HEK293 (cell line): ENCODE data around the gene ACAP1.

Source experiments
- BCL11B ChIP-seq: fragments of 450-650 bp; formaldehyde crosslinking; IDR thresholded peaks from 2 replicates; pipeline ENCODE4 v1.5.1; 2016; ENCODE audit warnings: low read depth, missing biosample characterization, missing genetic modification characterization
- GLIS1 ChIP-seq: fragments of 450-650 bp; formaldehyde crosslinking; IDR thresholded peaks from 2 replicates; pipeline ENCODE4 v1.5.1; 2016; ENCODE audit warnings: missing biosample characterization, missing genetic modification characterization
- KLF16 ChIP-seq: fragments of 450-650 bp; formaldehyde crosslinking; IDR thresholded peaks from 2 replicates; pipeline ENCODE4 v1.5.1; 2017; ENCODE audit warnings: missing biosample characterization, missing genetic modification characterization
- MYNN ChIP-seq: fragments of 450-650 bp; formaldehyde crosslinking; IDR thresholded peaks from 2 replicates; pipeline ENCODE4 v1.5.1; 2016; ENCODE audit warnings: missing biosample characterization, missing genetic modification characterization, borderline replicate concordance
- OSR2 ChIP-seq: fragments of 450-650 bp; formaldehyde crosslinking; IDR thresholded peaks from 2 replicates; pipeline ENCODE4 v1.5.1; 2016; ENCODE audit warnings: missing biosample characterization, missing genetic modification characterization
- SCRT2 ChIP-seq: fragments of 450-650 bp; formaldehyde crosslinking; IDR thresholded peaks from 2 replicates; pipeline ENCODE4 v1.5.1; 2016; ENCODE audit warnings: missing biosample characterization, missing genetic modification characterization
- ZBTB48 ChIP-seq: fragments of 450-650 bp; formaldehyde crosslinking; IDR thresholded peaks from 2 replicates; pipeline ENCODE4 v1.5.1; 2016; ENCODE audit warnings: missing biosample characterization, missing genetic modification characterization
- ZNF121 ChIP-seq: fragments of 450-650 bp; formaldehyde crosslinking; IDR thresholded peaks from 2 replicates; pipeline ENCODE4 v1.5.1; 2016; ENCODE audit warnings: missing biosample characterization, missing genetic modification characterization
- ZNF133 ChIP-seq: fragments of 450-650 bp; formaldehyde crosslinking; IDR thresholded peaks from 2 replicates; pipeline ENCODE4 v1.5.1; 2016; ENCODE audit warnings: missing biosample characterization, missing genetic modification characterization
- ZNF146 ChIP-seq: fragments of 450-650 bp; formaldehyde crosslinking; IDR thresholded peaks from 2 replicates; pipeline ENCODE4 v1.5.1; 2016; ENCODE audit warnings: missing biosample characterization, missing genetic modification characterization
- ZNF174 ChIP-seq: fragments of 450-650 bp; formaldehyde crosslinking; IDR thresholded peaks from 2 replicates; pipeline ENCODE4 v1.5.0; 2017; ENCODE audit warnings: missing biosample characterization, mild to moderate bottlenecking, missing genetic modification characterization
- ZNF311 ChIP-seq: fragments of 450-650 bp; formaldehyde crosslinking; IDR thresholded peaks from 2 replicates; pipeline ENCODE4 v1.5.1; 2017; ENCODE audit warnings: missing biosample characterization, missing genetic modification characterization, borderline replicate concordance
- ZNF394 ChIP-seq: fragments of 450-650 bp; formaldehyde crosslinking; IDR thresholded peaks from 2 replicates; pipeline ENCODE4 v1.5.1; 2016; ENCODE audit warnings: missing biosample characterization, missing genetic modification characterization, mild to moderate bottlenecking, moderate library complexity, borderline replicate concordance
- ZNF521 ChIP-seq: fragments of 450-650 bp; formaldehyde crosslinking; IDR thresholded peaks from 2 replicates; pipeline ENCODE4 v1.5.1; 2017; ENCODE audit warnings: missing biosample characterization, mild to moderate bottlenecking, missing genetic modification characterization
- ZNF610 ChIP-seq: fragments of 450-650 bp; formaldehyde crosslinking; IDR thresholded peaks from 2 replicates; pipeline ENCODE4 v1.5.1; 2016; ENCODE audit warnings: missing biosample characterization, missing genetic modification characterization, borderline replicate concordance
- TF ChIP-seq, protein P1 (sequence below): fragments of 450-650 bp; formaldehyde crosslinking; IDR thresholded peaks from 2 replicates; pipeline ENCODE4 v1.5.1; 2016; ENCODE audit warnings: missing biosample characterization, missing genetic modification characterization
- TF ChIP-seq, protein P2 (sequence below): fragments of 450-650 bp; formaldehyde crosslinking; IDR thresholded peaks from 2 replicates; pipeline ENCODE4 v1.5.1; 2017; ENCODE audit warnings: missing biosample characterization, missing genetic modification characterization
- TF ChIP-seq, protein P3 (sequence below): fragments of 450-650 bp; formaldehyde crosslinking; conservative IDR thresholded peaks from 2 replicates; pipeline ENCODE4 v1.5.1; 2016; ENCODE audit warnings: low read depth, missing biosample characterization, missing genetic modification characterization
- TF ChIP-seq, protein P4 (sequence below): fragments of 450-650 bp; formaldehyde crosslinking; IDR thresholded peaks from 2 replicates; pipeline ENCODE4 v1.5.1; 2016; ENCODE audit warnings: missing biosample characterization, missing genetic modification characterization
- TF ChIP-seq, protein P5 (sequence below): fragments of 450-650 bp; formaldehyde crosslinking; IDR thresholded peaks from 2 replicates; pipeline ENCODE4 v1.5.1; 2016; ENCODE audit warnings: missing biosample characterization, missing genetic modification characterization, borderline replicate concordance
- TF ChIP-seq, protein P6 (sequence below): fragments of 450-650 bp; formaldehyde crosslinking; IDR thresholded peaks from 2 replicates; pipeline ENCODE4 v1.5.1; 2016; ENCODE audit warnings: missing biosample characterization, missing genetic modification characterization
- TF ChIP-seq, protein P7 (sequence below): fragments of 450-650 bp; formaldehyde crosslinking; IDR thresholded peaks from 2 replicates; pipeline ENCODE4 v1.5.1; 2016; ENCODE audit warnings: missing biosample characterization, missing genetic modification characterization

Gene ACAP1

DNA sequence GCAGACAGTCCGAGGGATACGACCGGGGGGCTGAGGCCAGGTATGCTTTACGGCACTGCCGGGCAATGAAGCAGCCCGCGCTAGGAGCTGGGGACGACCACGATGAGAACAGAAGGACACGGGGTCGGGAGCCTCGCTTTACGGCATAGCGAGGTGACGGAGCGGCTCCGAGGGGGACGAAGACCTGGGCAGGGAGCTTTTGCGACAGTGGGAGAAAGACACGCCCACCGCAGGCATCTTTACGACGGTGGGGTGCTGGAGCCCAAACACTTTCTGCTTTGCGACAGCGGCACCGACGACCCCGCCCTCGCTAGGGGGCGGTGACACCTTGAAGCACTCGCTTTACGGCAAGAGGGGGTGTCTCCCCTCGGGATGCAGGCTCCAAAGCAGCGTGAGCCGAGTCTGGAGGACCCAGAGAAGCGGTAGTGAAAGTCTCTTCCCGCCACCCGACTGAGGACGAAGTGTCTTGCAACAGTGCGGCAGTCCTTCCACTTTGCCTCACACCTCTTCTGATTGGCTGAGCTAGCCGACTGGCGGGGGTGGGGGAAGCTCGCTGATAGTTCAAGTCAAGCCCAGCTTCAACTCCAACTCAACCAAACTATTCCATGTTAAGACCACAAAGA lies 6.8 kb upstream of the ACAP1 start (continued):
- TF ChIP-seq, protein P1, sequence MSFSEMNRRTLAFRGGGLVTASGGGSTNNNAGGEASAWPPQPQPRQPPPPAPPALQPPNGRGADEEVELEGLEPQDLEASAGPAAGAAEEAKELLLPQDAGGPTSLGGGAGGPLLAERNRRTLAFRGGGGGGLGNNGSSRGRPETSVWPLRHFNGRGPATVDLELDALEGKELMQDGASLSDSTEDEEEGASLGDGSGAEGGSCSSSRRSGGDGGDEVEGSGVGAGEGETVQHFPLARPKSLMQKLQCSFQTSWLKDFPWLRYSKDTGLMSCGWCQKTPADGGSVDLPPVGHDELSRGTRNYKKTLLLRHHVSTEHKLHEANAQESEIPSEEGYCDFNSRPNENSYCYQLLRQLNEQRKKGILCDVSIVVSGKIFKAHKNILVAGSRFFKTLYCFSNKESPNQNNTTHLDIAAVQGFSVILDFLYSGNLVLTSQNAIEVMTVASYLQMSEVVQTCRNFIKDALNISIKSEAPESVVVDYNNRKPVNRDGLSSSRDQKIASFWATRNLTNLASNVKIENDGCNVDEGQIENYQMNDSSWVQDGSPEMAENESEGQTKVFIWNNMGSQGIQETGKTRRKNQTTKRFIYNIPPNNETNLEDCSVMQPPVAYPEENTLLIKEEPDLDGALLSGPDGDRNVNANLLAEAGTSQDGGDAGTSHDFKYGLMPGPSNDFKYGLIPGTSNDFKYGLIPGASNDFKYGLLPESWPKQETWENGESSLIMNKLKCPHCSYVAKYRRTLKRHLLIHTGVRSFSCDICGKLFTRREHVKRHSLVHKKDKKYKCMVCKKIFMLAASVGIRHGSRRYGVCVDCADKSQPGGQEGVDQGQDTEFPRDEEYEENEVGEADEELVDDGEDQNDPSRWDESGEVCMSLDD (tag by site-specific recombination), result peak; percentile 96
- TF ChIP-seq ZNF121 (tag by site-specific recombination), result no peak
- TF ChIP-seq GLIS1 (tag by site-specific recombination), result peak; percentile 72
- TF ChIP-seq ZNF146, result no peak
- no peak for TF ChIP-seq SCRT2 (tag by site-specific recombination)
- TF ChIP-seq KLF16 (tag by site-specific recombination), result peak; percentile 94
- TF ChIP-seq ZNF174, result no peak
- no peak for TF ChIP-seq ZNF311
- no peak for TF ChIP-seq MYNN
- TF ChIP-seq, protein P2, sequence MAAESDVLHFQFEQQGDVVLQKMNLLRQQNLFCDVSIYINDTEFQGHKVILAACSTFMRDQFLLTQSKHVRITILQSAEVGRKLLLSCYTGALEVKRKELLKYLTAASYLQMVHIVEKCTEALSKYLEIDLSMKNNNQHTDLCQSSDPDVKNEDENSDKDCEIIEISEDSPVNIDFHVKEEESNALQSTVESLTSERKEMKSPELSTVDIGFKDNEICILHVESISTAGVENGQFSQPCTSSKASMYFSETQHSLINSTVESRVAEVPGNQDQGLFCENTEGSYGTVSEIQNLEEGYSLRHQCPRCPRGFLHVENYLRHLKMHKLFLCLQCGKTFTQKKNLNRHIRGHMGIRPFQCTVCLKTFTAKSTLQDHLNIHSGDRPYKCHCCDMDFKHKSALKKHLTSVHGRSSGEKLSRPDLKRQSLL (tag by site-specific recombination), result peak; percentile 97
- TF ChIP-seq, protein P3, sequence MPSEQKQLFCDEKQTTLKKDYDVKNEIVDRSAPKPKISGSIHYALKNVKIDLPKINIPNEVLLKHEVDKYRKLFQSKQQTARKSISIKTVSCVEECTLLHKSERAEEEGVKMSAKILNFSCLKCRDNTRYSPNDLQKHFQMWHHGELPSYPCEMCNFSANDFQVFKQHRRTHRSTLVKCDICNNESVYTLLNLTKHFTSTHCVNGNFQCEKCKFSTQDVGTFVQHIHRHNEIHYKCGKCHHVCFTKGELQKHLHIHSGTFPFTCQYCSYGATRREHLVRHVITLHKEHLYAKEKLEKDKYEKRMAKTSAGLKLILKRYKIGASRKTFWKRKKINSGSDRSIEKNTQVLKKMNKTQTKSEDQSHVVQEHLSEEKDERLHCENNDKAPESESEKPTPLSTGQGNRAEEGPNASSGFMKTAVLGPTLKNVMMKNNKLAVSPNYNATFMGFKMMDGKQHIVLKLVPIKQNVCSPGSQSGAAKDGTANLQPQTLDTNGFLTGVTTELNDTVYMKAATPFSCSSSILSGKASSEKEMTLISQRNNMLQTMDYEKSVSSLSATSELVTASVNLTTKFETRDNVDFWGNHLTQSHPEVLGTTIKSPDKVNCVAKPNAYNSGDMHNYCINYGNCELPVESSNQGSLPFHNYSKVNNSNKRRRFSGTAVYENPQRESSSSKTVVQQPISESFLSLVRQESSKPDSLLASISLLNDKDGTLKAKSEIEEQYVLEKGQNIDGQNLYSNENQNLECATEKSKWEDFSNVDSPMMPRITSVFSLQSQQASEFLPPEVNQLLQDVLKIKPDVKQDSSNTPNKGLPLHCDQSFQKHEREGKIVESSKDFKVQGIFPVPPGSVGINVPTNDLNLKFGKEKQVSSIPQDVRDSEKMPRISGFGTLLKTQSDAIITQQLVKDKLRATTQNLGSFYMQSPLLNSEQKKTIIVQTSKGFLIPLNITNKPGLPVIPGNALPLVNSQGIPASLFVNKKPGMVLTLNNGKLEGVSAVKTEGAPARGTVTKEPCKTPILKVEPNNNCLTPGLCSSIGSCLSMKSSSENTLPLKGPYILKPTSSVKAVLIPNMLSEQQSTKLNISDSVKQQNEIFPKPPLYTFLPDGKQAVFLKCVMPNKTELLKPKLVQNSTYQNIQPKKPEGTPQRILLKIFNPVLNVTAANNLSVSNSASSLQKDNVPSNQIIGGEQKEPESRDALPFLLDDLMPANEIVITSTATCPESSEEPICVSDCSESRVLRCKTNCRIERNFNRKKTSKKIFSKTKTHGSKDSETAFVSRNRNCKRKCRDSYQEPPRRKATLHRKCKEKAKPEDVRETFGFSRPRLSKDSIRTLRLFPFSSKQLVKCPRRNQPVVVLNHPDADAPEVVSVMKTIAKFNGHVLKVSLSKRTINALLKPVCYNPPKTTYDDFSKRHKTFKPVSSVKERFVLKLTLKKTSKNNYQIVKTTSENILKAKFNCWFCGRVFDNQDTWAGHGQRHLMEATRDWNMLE (tag by site-specific recombination), result peak; percentile 64
- no peak for TF ChIP-seq ZNF133 (tag by site-specific recombination)
- TF ChIP-seq, protein P4, sequence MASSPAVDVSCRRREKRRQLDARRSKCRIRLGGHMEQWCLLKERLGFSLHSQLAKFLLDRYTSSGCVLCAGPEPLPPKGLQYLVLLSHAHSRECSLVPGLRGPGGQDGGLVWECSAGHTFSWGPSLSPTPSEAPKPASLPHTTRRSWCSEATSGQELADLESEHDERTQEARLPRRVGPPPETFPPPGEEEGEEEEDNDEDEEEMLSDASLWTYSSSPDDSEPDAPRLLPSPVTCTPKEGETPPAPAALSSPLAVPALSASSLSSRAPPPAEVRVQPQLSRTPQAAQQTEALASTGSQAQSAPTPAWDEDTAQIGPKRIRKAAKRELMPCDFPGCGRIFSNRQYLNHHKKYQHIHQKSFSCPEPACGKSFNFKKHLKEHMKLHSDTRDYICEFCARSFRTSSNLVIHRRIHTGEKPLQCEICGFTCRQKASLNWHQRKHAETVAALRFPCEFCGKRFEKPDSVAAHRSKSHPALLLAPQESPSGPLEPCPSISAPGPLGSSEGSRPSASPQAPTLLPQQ (tag by site-specific recombination), result no peak
- TF ChIP-seq, protein P5, sequence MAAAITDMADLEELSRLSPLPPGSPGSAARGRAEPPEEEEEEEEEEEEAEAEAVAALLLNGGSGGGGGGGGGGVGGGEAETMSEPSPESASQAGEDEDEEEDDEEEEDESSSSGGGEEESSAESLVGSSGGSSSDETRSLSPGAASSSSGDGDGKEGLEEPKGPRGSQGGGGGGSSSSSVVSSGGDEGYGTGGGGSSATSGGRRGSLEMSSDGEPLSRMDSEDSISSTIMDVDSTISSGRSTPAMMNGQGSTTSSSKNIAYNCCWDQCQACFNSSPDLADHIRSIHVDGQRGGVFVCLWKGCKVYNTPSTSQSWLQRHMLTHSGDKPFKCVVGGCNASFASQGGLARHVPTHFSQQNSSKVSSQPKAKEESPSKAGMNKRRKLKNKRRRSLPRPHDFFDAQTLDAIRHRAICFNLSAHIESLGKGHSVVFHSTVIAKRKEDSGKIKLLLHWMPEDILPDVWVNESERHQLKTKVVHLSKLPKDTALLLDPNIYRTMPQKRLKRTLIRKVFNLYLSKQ (tag by site-specific recombination), result no peak
- TF ChIP-seq OSR2 (tag by site-specific recombination), result no peak
- TF ChIP-seq, protein P6, sequence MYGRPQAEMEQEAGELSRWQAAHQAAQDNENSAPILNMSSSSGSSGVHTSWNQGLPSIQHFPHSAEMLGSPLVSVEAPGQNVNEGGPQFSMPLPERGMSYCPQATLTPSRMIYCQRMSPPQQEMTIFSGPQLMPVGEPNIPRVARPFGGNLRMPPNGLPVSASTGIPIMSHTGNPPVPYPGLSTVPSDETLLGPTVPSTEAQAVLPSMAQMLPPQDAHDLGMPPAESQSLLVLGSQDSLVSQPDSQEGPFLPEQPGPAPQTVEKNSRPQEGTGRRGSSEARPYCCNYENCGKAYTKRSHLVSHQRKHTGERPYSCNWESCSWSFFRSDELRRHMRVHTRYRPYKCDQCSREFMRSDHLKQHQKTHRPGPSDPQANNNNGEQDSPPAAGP (tag by site-specific recombination), result no peak
- TF ChIP-seq, protein P7, sequence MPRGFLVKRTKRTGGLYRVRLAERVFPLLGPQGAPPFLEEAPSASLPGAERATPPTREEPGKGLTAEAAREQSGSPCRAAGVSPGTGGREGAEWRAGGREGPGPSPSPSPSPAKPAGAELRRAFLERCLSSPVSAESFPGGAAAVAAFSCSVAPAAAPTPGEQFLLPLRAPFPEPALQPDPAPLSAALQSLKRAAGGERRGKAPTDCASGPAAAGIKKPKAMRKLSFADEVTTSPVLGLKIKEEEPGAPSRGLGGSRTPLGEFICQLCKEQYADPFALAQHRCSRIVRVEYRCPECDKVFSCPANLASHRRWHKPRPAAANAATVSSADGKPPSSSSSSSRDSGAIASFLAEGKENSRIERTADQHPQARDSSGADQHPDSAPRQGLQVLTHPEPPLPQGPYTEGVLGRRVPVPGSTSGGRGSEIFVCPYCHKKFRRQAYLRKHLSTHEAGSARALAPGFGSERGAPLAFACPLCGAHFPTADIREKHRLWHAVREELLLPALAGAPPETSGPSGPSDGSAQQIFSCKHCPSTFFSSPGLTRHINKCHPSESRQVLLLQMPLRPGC (tag by site-specific recombination), result no peak
- no peak for TF ChIP-seq BCL11B (tag by site-specific recombination)
- no peak for TF ChIP-seq ZNF394 (tag by site-specific recombination)
- TF ChIP-seq ZNF610 (tag by site-specific recombination), result peak; percentile 99
- TF ChIP-seq ZNF521, result no peak
- no peak; the same call in 1 of the 2 replicates for TF ChIP-seq ZBTB48 (tag by site-specific recombination)
